Lung (tissue), 12 donors: ENCODE data around the gene TAS1R1. TPM values are rescaled to one million over a fixed set of nuclear protein-coding genes. Genes with fewer than 3 reads are reported as not detected.
A peak's percentile ranks its signal among the peaks of the same experiment; 100 is the strongest.

Source experiments
- ATAC-seq: fragments of 200-7000 bp; cut with Tn5 transposase; one replicate; pipeline ENCODE4 v1.9.1; 2020; ENCODE audit warnings: moderate number of reproducible peaks; ENCODE audit not compliant: insufficient read depth, low FRiP score
- DNase-seq, 3 donors: peaks; one replicate each; pipeline ENCODE4 v3.0.0-alpha.2; 2013 to 2017
- H3K27ac ChIP-seq, 2 donors: one replicate each; pipeline ENCODE4 v1.5.1; 2013; ENCODE audit warnings: mild to moderate bottlenecking in 2 of 2, moderate library complexity in 2 of 2, control low read depth in 1 of 2, inconsistent platforms in 1 of 2, low read depth in 1 of 2, low read length in 1 of 2
- H3K27me3 ChIP-seq, 3 donors: one replicate each; pipeline ENCODE4 v1.5.1; 2013; ENCODE audit warnings: low read length in 2 of 3; ENCODE audit not compliant: control insufficient read depth in 3 of 3, insufficient read depth in 3 of 3
- H3K36me3 ChIP-seq, 4 donors: one replicate each; pipeline ENCODE4 v1.5.1; 2013; ENCODE audit warnings: low read length in 4 of 4, mild to moderate bottlenecking in 1 of 4, moderate library complexity in 1 of 4; ENCODE audit not compliant: control insufficient read depth in 4 of 4, insufficient read depth in 4 of 4
- H3K4me1 ChIP-seq, 5 donors: one replicate each; pipeline ENCODE4 v1.5.1; 2013; ENCODE audit warnings: low read length in 5 of 5, mild to moderate bottlenecking in 2 of 5, moderate library complexity in 1 of 5; ENCODE audit not compliant: control insufficient read depth in 5 of 5, insufficient read depth in 5 of 5
- H3K4me3 ChIP-seq: one replicate; pipeline ENCODE4 v1.5.1; 2013; ENCODE audit warnings: mild to moderate bottlenecking, control low read depth, moderate library complexity
- H3K9ac ChIP-seq, 2 donors: one replicate each; pipeline ENCODE4 v1.5.1; 2013; ENCODE audit warnings: low read length in 2 of 2, control low read depth in 1 of 2; ENCODE audit not compliant: insufficient read depth in 1 of 2
- H3K9me3 ChIP-seq, 4 donors: one replicate each; pipeline ENCODE4 v1.5.1; 2013; ENCODE audit warnings: low read length in 3 of 4, mild to moderate bottlenecking in 1 of 4, moderate library complexity in 1 of 4; ENCODE audit not compliant: control insufficient read depth in 4 of 4, insufficient read depth in 3 of 4
- WGBS, 2 donors: extraction: QIAGEN DNeasy Blood & Tissue Kit; methylation state at CpG; one replicate each; pipeline ENCODE4 v1.1.7; 2013; 5-methylcytosine and 5-hydroxymethylcytosine counted together
- polyA plus RNA-seq, 2 donors: library from polyadenylated mRNA; stranded (reverse); fragments of 200-250 nt; gene quantifications; one replicate each; pipeline ENCODE4 v1.2.1, GENCODE V29; 2013
- total RNA-seq, 2 donors: library from RNA; depleted of rRNA in 1 of 2; stranded (reverse); fragments of >200 nt in 1 of 2; gene quantifications; one replicate each; pipeline ENCODE4 v1.2.1, GENCODE V29; 2014 to 2021
- TF ChIP-seq, protein P1 (sequence below): IDR thresholded peaks from 2 replicates; pipeline ENCODE4 v1.5.1; 2012; ENCODE audit warnings: mild to moderate bottlenecking; ENCODE audit errors: control extremely low read depth, extremely low read depth
- donor health status: control.
- donor health status: control.
- donor health status: Bipolar disorder and iron deficiency.
- donor health status: healthy.
- donor health status: DM: yes; HTN: yes; CAD: no.

The TAS1R1 gene
- total and polyA plus RNA-seq, 4 donors = 0.02 to 0.51 (median 0.15) TPM

DNA sequence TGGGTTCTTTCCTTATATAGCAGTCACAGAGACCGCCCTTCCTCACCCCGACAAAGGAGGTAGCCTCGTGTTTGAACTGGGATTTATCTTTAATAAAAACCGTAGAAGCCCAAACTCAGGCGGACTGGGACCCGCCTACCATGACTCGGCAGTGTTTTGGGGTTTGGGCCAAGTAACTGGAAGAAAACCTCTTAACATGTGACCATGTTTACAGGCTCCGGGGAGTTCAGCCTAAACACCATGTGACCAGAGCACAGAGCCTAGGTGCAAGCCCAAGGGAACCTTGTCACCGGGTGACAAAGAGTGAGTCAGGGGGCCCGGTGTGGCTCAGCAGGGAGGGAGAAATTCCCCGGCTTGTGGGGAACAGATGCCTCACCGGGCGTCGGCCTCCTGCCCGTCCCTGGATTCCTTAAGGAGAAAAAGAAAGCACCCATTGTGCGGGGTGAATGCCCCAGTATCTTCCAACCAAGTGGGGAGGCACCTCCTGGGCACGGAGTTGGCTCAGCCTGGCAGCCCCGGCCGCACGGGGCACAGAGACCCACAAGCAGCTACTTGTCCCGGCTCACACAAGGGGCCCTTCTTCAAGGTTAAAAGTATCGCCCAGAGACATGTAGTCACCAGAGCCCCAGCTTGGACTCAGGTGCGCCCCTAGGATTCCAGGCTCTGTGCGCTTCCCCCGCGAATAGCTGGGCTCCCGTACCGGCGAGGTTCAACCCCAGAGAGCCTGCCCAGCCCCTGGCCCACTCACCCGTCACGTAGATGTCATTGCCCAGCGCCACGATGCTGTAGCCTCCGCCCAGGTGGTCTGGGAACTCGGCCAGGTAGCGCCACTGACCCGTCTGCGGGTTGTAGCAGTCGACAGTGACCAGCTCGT is 46.2 kb downstream of the TAS1R1 start:
- peak overlapping the region; percentile 94 to 95 for H3K27ac ChIP-seq
- TF ChIP-seq, protein P1, sequence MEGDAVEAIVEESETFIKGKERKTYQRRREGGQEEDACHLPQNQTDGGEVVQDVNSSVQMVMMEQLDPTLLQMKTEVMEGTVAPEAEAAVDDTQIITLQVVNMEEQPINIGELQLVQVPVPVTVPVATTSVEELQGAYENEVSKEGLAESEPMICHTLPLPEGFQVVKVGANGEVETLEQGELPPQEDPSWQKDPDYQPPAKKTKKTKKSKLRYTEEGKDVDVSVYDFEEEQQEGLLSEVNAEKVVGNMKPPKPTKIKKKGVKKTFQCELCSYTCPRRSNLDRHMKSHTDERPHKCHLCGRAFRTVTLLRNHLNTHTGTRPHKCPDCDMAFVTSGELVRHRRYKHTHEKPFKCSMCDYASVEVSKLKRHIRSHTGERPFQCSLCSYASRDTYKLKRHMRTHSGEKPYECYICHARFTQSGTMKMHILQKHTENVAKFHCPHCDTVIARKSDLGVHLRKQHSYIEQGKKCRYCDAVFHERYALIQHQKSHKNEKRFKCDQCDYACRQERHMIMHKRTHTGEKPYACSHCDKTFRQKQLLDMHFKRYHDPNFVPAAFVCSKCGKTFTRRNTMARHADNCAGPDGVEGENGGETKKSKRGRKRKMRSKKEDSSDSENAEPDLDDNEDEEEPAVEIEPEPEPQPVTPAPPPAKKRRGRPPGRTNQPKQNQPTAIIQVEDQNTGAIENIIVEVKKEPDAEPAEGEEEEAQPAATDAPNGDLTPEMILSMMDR = no peak
- no peaks in the 10 kb centered on the region for H3K27me3 ChIP-seq
- peak overlapping the region; percentile 49 to 63 for H3K9ac ChIP-seq
- peak; percentile 45 for ATAC-seq
- H3K9me3 ChIP-seq = no peaks in the 10 kb centered on the region
- peak; percentile 73 to 90 (median 86) for DNase-seq
- peak overlapping the region; percentile 95 for H3K4me3 ChIP-seq
- peaks cover 3 to 30% (median 16%) of the 10 kb centered on the region in 5 donors for H3K4me1 ChIP-seq
- 0% methylated on average over 40 of the region's 40 CpGs for WGBS, 2 donors
- H3K36me3 ChIP-seq = peaks cover 0 to 23% (median 12%) of the 10 kb centered on the region in 4 donors

- peak overlapping the region; percentile 95 for H3K4me3 ChIP-seq
- no peaks in the 10 kb centered on the region for H3K27me3 ChIP-seq
- TF ChIP-seq, protein P1 = no peak
- WGBS, 2 donors = 0% methylated on average over 77 to 103 of the region's 103 CpGs
- peak overlapping the region; percentile 49 to 63 for H3K9ac ChIP-seq
- DNase-seq (peak; percentile 87 to 92 (median 88)), ATAC-seq (peak; percentile 28)
- H3K36me3 ChIP-seq = peaks cover 0 to 16% (median 10%) of the 10 kb centered on the region in 4 donors
- peak overlapping the region; percentile 94 to 95 for H3K27ac ChIP-seq
- H3K9me3 ChIP-seq = no peaks in the 10 kb centered on the region
- H3K4me1 ChIP-seq = peaks cover 3 to 30% (median 16%) of the 10 kb centered on the region in 5 donors
These were observed 47.0 kb downstream of the TAS1R1 start for GRCh38 chr1:6601923-6602668.

- peaks cover 3 to 30% (median 16%) of the 10 kb centered on the region in 5 donors for H3K4me1 ChIP-seq
- peak within 1 kb of the TSS; percentile 96 to 100 for H3K27ac ChIP-seq
- peak; percentile 89 for ATAC-seq
- DNase-seq = peak; percentile 90 to 94 (median 91)
- no peaks in the 10 kb centered on the region for H3K9me3 ChIP-seq
- TF ChIP-seq, protein P1 = no peak
- H3K9ac ChIP-seq = peak within 1 kb of the TSS; percentile 63 to 80
- no peaks in the 10 kb centered on the region for H3K27me3 ChIP-seq
- H3K4me3 ChIP-seq = peak within 1 kb of the TSS; percentile 95
- WGBS, 2 donors = 0% methylated on average over 46 to 84 of the region's 84 CpGs
- peaks cover 0 to 9% (median 6%) of the 10 kb centered on the region in 4 donors for H3K36me3 ChIP-seq
These were observed 47.6 kb downstream of the TAS1R1 start, which contains the start of gene KLHL21 for GRCh38 chr1:6602669-6603237. KLHL21 (minus strand) TSS chr1:6602869; CDS start chr1:6602817, 52 bp downstream.
